OCI-LY7 (cell line): Measurements from ENCODE around the gene SF3B6. TPM values are rescaled to one million over a fixed set of nuclear protein-coding genes. Genes with fewer than 3 reads are reported as not detected.

Source experiments
- BruUV-seq: library from RNA; stranded (reverse); fragments of 400-500 nt; replicated peaks from 2 replicates; lab custom pipeline; 2021; lab: Mats Ljungman, UMichigan
- CTCF ChIA-PET: fragments of 300-600 bp; sonication (Branson Sonifier 250); formaldehyde crosslinking; loops from one replicate; lab custom pipeline; 2022; ENCODE audit warnings: antibody characterized with exemption; ENCODE audit not compliant: unreplicated experiment; lab: Charles Lee
- POLR2A ChIA-PET: fragments of 300-600 bp; sonication (Branson Sonifier 250); formaldehyde crosslinking; loops from one replicate; lab custom pipeline; 2022; ENCODE audit warnings: antibody characterized with exemption; lab: Charles Lee
- DNase-seq: peaks from one replicate; pipeline ENCODE4 v3.0.0-alpha.2; 2015; ENCODE audit warnings: low spot score
- H2AFZ ChIP-seq: fragments of 200-600 bp; sonication (generic), shearing (Covaris generic); 2 replicates; pipeline ENCODE4 v1.6.1; 2014; ENCODE audit warnings: mild to moderate bottlenecking, antibody characterized with exemption, low read length, moderate library complexity
- H3K27ac ChIP-seq: fragments of 200-600 bp; sonication (generic); 2 replicates; pipeline ENCODE4 v1.5.1; 2014; ENCODE audit warnings: mixed run types, low read depth, mild to moderate bottlenecking, moderate library complexity, low read length, inconsistent platforms; ENCODE audit not compliant: poor library complexity, severe bottlenecking
- H3K36me3 ChIP-seq: fragments of 200-600 bp; sonication (generic); 2 replicates; pipeline ENCODE4 v1.6.1; 2014; ENCODE audit warnings: mild to moderate bottlenecking, antibody characterized with exemption, low read length, moderate library complexity, mixed read lengths; ENCODE audit not compliant: insufficient read depth
- H3K4me1 ChIP-seq: fragments of 200-600 bp; sonication (generic); 2 replicates; pipeline ENCODE4 v1.5.1; 2014; ENCODE audit warnings: mild to moderate bottlenecking, low read length; ENCODE audit not compliant: insufficient read depth, poor library complexity, severe bottlenecking
- H3K4me2 ChIP-seq: fragments of 200-600 bp; sonication (generic); 2 replicates; pipeline ENCODE4 v1.6.1; 2014; ENCODE audit warnings: mild to moderate bottlenecking, low read length
- H3K4me3 ChIP-seq: fragments of 200-600 bp; sonication (generic); 2 replicates; pipeline ENCODE4 v1.5.1; 2014; ENCODE audit warnings: mild to moderate bottlenecking, low read depth, low read length; ENCODE audit not compliant: poor library complexity, severe bottlenecking
- H3K79me2 ChIP-seq: fragments of 200-600 bp; sonication (generic); 2 replicates; pipeline ENCODE4 v1.6.1; 2016; ENCODE audit warnings: low read depth, mild to moderate bottlenecking, low read length, moderate library complexity, mixed read lengths; ENCODE audit not compliant: insufficient read depth
- H3K9me2 ChIP-seq: fragments of 200-600 bp; sonication (generic); 2 replicates; pipeline ENCODE4 v1.6.1; 2016; ENCODE audit warnings: mild to moderate bottlenecking, low read length, mixed read lengths; ENCODE audit not compliant: insufficient read depth
- H3K9me3 ChIP-seq: fragments of 200-600 bp; sonication (generic); 2 replicates; pipeline ENCODE4 v1.6.1; 2014; ENCODE audit warnings: mild to moderate bottlenecking, mixed run types, low read length, mixed read lengths
- H4K20me1 ChIP-seq: fragments of 200-600 bp; sonication (generic); 2 replicates; pipeline ENCODE4 v1.6.1; 2014; ENCODE audit warnings: mild to moderate bottlenecking, antibody characterized with exemption, low read length, moderate library complexity, mixed read lengths; ENCODE audit not compliant: insufficient read depth
- CTCF ChIP-seq: fragments of 200-600 bp; sonication (generic); conservative IDR thresholded peaks from 2 replicates; pipeline ENCODE4 v1.5.1; 2014; ENCODE audit warnings: mild to moderate bottlenecking, antibody characterized with exemption, low read length, moderate library complexity, mixed read lengths
- EZH2phosphoT487 ChIP-seq: fragments of 200-600 bp; sonication (generic); IDR thresholded peaks from 2 replicates; pipeline ENCODE4 v1.6.1; 2018; ENCODE audit warnings: low read depth, borderline replicate concordance, mild to moderate bottlenecking, mixed run types, antibody characterized with exemption, low read length, moderate library complexity, mixed read lengths
- intact Hi-C: fragments of 100-400 bp; cut with micrococcal nuclease; formaldehyde crosslinking; loops from one replicate; pipeline ENCODE4 v1.10.0; 2022; ENCODE audit not compliant: unreplicated experiment
- total RNA-seq, 2 experiments: library from RNA; depleted of rRNA in 1 of 2; stranded (reverse); fragments of >200 nt in 1 of 2; shearing (Covaris generic) in 1 of 2; gene quantifications; 2 replicates each; pipeline ENCODE4 v1.2.3, GENCODE V29; 2014 to 2022

Gene SF3B6
- total RNA-seq, 2 experiments from 2014 or later = 112 to 143 TPM

- H3K9me3 ChIP-seq = no peaks in the 10 kb centered on the region
- H3K4me3 ChIP-seq = no peak overlapping the region
- TF ChIP-seq CTCF = no peak
- no peak for TF ChIP-seq EZH2phosphoT487
- intact Hi-C loops = no loop called here
- no peak overlapping the region for H2AFZ ChIP-seq
- DNase-seq = no peak
- H3K79me2 ChIP-seq = no peaks in the 10 kb centered on the region
- no peaks in the 10 kb centered on the region for H3K4me1 ChIP-seq
- CTCF ChIA-PET = interaction anchor here (0.6 kb wide), 2 partner anchors 13 to 86 kb away, joined by 6 read pairs; no protein-coding TSS in a partner anchor
- no peak overlapping the region for H3K27ac ChIP-seq
- H3K9me2 ChIP-seq = no peaks in the 10 kb centered on the region
- H3K4me2 ChIP-seq = no peak overlapping the region
- no TSS peak for BruUV-seq
- POLR2A ChIA-PET = no interaction called here
- H4K20me1 ChIP-seq = no peaks in the 10 kb centered on the region
- H3K36me3 ChIP-seq = no peaks in the 10 kb centered on the region
Observed at GRCh38 chr2:24104906-24105305, 28.8 kb upstream of the SF3B6 start.

- Histone ChIP-seq H2AFZ (no peak overlapping the region), H3K4me3 (no peak overlapping the region), H3K4me2 (no peak overlapping the region), H3K79me2 (no peaks in the 10 kb centered on the region), H4K20me1 (no peaks in the 10 kb centered on the region), H3K9me2 (no peaks in the 10 kb centered on the region), H3K36me3 (no peaks in the 10 kb centered on the region), H3K9me3 (no peaks in the 10 kb centered on the region), H3K27ac (no peak overlapping the region), H3K4me1 (no peaks in the 10 kb centered on the region)
- no peak for DNase-seq
- no TSS peak for BruUV-seq
- ChIA-PET POLR2A (no interaction called here), CTCF (interaction anchor here (0.6 kb wide), 2 partner anchors 14 to 87 kb away, joined by 6 read pairs; no protein-coding TSS in a partner anchor)
- TF ChIP-seq CTCF (no peak), EZH2phosphoT487 (no peak)
- intact Hi-C loops = no loop called here
Observed at GRCh38 chr2:24104110-24104650, 28.1 kb upstream of the SF3B6 start.

- no peak for DNase-seq
- Histone ChIP-seq H3K4me2 (no peak overlapping the region), H3K9me3 (no peaks in the 10 kb centered on the region), H3K36me3 (no peaks in the 10 kb centered on the region), H2AFZ (no peak overlapping the region), H3K9me2 (no peaks in the 10 kb centered on the region), H3K79me2 (no peaks in the 10 kb centered on the region), H3K4me1 (no peaks in the 10 kb centered on the region), H4K20me1 (no peaks in the 10 kb centered on the region), H3K4me3 (no peak overlapping the region), H3K27ac (no peak overlapping the region)
- no TSS peak for BruUV-seq
- intact Hi-C loops = no loop called here
- TF ChIP-seq CTCF (no peak), EZH2phosphoT487 (no peak)
- ChIA-PET POLR2A (no interaction called here), CTCF (no interaction called here)
Observed at GRCh38 chr2:24102677-24103076, 26.6 kb upstream of the SF3B6 start.
